G401 (cell line): ENCODE results near the gene DHRS4L2. TPM values are rescaled to one million over a fixed set of nuclear protein-coding genes. Genes with fewer than 3 reads are reported as not detected.
"Not testable (repeated sequence)": the region's sequence is repeated elsewhere in the genome, so short reads cannot be mapped to it uniquely, and the experiment has no call there.

Experiments used
- DNase-seq: peaks from one replicate; pipeline ENCODE4 v3.0.0-alpha.2; 2015; ENCODE audit warnings: low spot score
- in situ Hi-C: cut with HindIII; loops from 2 replicates; pipeline ENCODE4 v1.10.0; 2016; ENCODE audit warnings: low sequenced_read_pairs, mixed read lengths
- total RNA-seq: library from RNA; depleted of rRNA; stranded (reverse); fragments of >200 nt; shearing (Covaris generic); gene quantifications from 2 replicates; pipeline ENCODE4 v1.2.3, GENCODE V29; 2014

The DHRS4L2 gene
- total RNA-seq, 1 experiment from 2014 or later: 17.3 TPM

GRCh38 chr14:24011051-24011450 is 22.3 kb downstream of the DHRS4L2 start:
- in situ Hi-C loops: no loop called here
- no peak for DNase-seq

GRCh38 chr14:24012726-24013273 is 24.1 kb downstream of the DHRS4L2 start:
- in situ Hi-C loops, DNase-seq: not testable (repeated sequence)

- DNase-seq: peak; percentile 76
- in situ Hi-C loops: no loop called here
Measured at GRCh38 chr14:24013654-24014514, 25.2 kb downstream of the DHRS4L2 start.

DNA sequence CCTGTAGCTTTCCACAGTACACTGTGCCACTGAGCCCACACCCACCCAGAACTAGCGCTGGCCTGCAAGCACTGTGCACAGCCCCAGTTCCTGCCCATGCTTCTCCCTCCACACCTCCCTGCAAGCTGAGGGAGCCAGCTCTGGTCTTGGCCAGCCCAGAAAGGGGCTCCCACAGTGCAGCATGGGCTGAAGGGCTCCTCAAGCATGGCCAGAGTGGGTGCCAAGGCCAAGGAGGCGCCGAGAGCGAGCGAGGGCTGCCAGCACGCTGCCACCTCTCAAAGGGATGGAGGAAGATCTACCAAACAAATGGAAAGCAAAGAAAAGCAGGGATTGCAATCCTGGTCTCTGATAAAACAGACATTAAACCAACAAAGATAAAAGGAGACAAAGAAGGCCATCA is 27.0 kb downstream of the DHRS4L2 start:
- DNase-seq, in situ Hi-C loops: not testable (repeated sequence)

GRCh38 chr14:24018978-24019377 is 30.2 kb downstream of the DHRS4L2 start:
- in situ Hi-C loops, DNase-seq: not testable (repeated sequence)

DNA sequence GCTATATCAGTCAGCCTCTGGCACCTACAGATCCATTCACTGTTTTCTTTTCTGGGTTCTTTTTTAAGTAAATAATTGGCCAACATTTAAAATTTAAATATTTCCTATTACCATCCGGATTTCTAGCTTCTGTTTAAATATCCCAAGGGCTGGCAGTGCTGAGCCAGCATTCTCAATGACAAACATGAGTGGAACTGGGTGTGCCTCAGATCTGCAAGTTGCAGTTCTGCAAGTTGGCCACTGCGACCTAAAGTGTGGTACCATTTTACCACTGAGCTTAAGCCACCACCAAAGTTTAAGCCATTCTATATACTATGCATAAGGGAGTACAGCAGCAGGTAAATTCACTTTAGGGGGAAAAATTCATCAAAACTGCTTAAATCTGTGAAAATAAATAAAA is 31.2 kb downstream of the DHRS4L2 start:
- in situ Hi-C loops, DNase-seq: not testable (repeated sequence)

DNA sequence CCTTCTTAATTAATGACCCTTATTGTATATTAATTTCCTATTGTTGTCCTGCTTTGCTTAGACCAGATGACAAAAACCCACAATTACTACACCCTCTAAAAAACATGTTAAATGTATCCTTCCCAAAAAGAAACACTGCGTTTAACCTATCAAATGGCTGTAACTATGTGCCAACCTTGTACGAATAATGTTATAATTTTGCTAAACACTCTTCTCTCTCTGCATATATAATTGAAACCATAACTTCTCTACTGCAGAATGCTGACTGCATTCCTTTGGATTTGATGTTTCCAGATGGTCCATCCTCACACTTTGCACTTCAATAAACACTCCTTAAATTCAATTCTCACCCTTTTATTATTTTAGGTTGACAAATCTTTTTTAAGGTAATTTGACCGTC is 31.8 kb downstream of the DHRS4L2 start:
- in situ Hi-C loops: not testable (repeated sequence)

GRCh38 chr14:24024939-24025418 is 36.2 kb downstream of the DHRS4L2 start:
- in situ Hi-C loops, DNase-seq: not testable (repeated sequence)

More for the DNA sequence above, 31.8 kb downstream of the DHRS4L2 start:
- not testable (repeated sequence) for DNase-seq

GRCh38 chr14:24029687-24030086 is 41.0 kb downstream of the DHRS4L2 start:
- in situ Hi-C loops, DNase-seq: not testable (repeated sequence)

GRCh38 chr14:24031331-24031730 is 42.6 kb downstream of the DHRS4L2 start:
- in situ Hi-C loops, DNase-seq: not testable (repeated sequence)

GRCh38 chr14:24032727-24033418 is 44.1 kb downstream of the DHRS4L2 start:
- in situ Hi-C loops: no loop called here
- DNase-seq: no peak

DNA sequence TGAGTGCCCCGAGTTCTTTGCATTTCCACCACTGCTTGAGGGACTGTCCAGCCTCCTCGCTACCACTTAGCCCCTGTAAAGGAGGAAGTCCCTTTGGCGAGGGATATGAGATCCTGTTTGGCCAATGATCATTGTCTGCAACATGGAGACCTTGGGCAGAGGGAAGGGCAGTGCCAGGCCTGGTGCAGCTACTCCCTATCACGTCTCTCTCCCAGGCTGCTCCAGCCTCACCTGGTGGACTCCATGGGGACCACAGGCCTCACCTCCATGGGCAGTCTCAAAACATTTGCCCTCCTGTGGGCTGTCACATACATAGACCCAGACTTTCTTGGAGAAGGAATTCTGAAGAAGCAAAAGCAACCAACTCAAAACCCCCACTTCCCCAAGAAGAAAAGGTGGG is 47.0 kb downstream of the DHRS4L2 start:
- in situ Hi-C loops: not testable (repeated sequence)

DNA sequence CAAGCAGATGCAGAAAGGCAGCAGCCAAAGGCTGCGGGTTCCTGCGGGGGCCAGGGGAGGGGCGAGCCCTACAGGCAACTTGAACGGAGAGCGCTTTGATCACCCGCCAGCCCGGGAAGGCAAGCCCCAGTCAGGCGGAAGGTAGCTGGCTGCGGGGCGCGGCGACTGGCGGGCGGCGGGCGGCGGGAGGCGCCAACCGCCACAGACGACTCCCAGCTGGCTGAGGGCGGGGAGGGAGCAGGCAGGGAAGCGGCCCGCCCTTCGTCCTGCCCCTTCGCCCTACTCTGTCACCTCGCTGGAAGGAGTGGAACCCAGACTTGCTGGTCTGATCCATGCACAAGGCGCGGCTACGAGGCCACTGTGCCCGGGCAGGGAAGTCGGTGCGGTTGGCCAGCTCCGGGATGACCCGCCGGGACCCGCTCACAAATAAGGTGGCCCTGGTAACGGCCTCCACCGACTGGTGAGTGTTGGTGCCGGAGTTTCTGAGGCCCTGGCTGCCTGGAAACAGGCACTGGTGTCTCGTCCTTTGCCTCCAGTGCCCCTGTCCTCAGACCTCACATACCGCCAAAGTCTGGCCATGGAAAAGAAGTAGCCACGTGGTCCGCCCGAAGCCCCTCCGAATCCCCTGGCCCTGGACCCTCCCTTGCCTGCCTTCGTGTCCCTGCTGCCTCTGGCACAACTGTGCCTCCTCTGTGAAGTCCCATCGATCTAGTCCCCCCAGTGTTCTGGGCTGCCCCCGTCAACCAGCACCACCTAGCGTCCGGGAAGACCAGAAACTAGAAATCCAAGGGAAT is 47.6 kb downstream of the DHRS4L2 start:
- in situ Hi-C loops: no loop called here
- peak; percentile 67 for DNase-seq

More for the DNA sequence above, 47.0 kb downstream of the DHRS4L2 start:
- DNase-seq: not testable (repeated sequence)

GRCh38 chr14:24036963-24037657 is 48.4 kb downstream of the DHRS4L2 start:
- in situ Hi-C loops, DNase-seq: not testable (repeated sequence)

- in situ Hi-C loops: no loop called here
- peak; percentile 68 for DNase-seq
Measured at GRCh38 chr14:24037658-24038037, 48.9 kb downstream of the DHRS4L2 start.

DNA sequence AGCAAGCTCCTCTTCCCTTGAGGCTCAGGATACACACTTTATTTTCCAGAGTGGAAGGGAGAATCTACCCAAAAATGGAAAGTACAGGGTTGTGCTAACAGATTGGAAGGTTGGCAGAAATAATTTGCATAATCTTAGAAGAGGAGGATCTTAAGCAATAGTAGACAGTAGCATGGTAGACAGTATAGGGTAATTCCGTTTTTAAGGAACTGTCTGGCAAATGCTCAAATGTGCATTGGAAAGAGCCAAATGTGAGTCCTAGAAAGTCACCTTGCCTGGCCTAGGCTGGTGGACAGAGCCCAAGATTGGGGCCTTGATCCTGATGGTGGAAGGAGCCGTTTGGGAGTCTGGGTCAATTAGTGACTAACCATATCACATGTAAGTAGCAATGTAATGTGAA is 50.0 kb downstream of the DHRS4L2 start:
- no peak for DNase-seq
- in situ Hi-C loops: no loop called here

GRCh38 chr14:24040692-24041091 is 52.0 kb downstream of the DHRS4L2 start:
- DNase-seq: no peak
- in situ Hi-C loops: no loop called here

DNA sequence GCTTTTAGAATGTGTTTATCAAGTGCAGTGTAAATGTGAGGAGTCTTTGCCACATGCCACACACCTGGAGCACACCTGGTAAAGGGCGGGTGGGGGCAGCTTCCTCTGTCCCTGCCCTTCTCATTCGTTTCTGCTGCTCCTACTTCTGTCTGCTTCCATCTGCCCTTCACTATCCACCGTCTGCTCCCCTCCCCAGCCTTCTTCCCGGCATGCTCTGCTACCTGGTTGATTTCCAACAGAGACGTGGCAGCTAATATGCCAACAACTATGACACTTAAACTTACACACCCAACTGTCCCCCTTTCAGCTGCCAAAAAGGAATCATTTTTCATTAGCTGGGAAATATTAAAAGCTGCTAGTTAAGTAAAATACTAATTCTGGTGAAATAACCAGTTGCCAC is 54.0 kb downstream of the DHRS4L2 start:
- in situ Hi-C loops: no loop called here
- DNase-seq: peak; percentile 24
